HG02610 (cell line): ENCODE measurements around the gene CEBPA.
"Not testable (repeated sequence)": the region's sequence is repeated elsewhere in the genome, so short reads cannot be mapped to it uniquely, and the experiment has no call there.

Experiments
- ATAC-seq: cut with Tn5 transposase; IDR thresholded peaks from one replicate; pipeline ENCODE4 v1.9.1; 2021; ENCODE audit warnings: mild to moderate bottlenecking, moderate library complexity; ENCODE audit not compliant: unreplicated experiment

The CEBPA gene

GRCh38 chr19:33325920-33326319 lies 23.6 kb upstream of the CEBPA start:
- ATAC-seq, result no peak

GRCh38 chr19:33324628-33325027 lies 22.3 kb upstream of the CEBPA start:
- no peak for ATAC-seq

GRCh38 chr19:33323093-33323820 lies 20.9 kb upstream of the CEBPA start:
- ATAC-seq, result no peak

GRCh38 chr19:33320636-33321035 lies 18.3 kb upstream of the CEBPA start:
- no peak for ATAC-seq

GRCh38 chr19:33317991-33318390 lies 15.7 kb upstream of the CEBPA start:
- not testable (repeated sequence) for ATAC-seq

- no peak for ATAC-seq
Observed at GRCh38 chr19:33317517-33317916, 15.2 kb upstream of the CEBPA start.

GRCh38 chr19:33316541-33317264 lies 14.4 kb upstream of the CEBPA start:
- no peak for ATAC-seq

- ATAC-seq, result not testable (repeated sequence)
Observed at GRCh38 chr19:33312808-33313207, 10.5 kb upstream of the CEBPA start.

- no peak for ATAC-seq
Observed at GRCh38 chr19:33312065-33312464, 9.7 kb upstream of the CEBPA start.

- ATAC-seq, result no peak
Observed at GRCh38 chr19:33311326-33311682, 9.0 kb upstream of the CEBPA start.

- ATAC-seq, result no peak
Observed at GRCh38 chr19:33310606-33311325, 8.4 kb upstream of the CEBPA start.

- ATAC-seq, result no peak
Observed at GRCh38 chr19:33309826-33310225, 7.5 kb upstream of the CEBPA start.

GRCh38 chr19:33306853-33307792 lies 4.8 kb upstream of the CEBPA start:
- ATAC-seq, result no peak

- ATAC-seq, result no peak
Observed at GRCh38 chr19:33306191-33306590, 3.9 kb upstream of the CEBPA start.

GRCh38 chr19:33304760-33305647 lies 2.7 kb upstream of the CEBPA start:
- no peak for ATAC-seq

GRCh38 chr19:33304371-33304759 lies 2.0 kb upstream of the CEBPA start:
- no peak for ATAC-seq

GRCh38 chr19:33303791-33304345 lies 1.5 kb upstream of the CEBPA start:
- no peak for ATAC-seq

GRCh38 chr19:33302974-33303790 lies 848 bp upstream of the CEBPA start:
- no peak for ATAC-seq

GRCh38 chr19:33301900-33302174 lies 497 bp downstream of the CEBPA start:
- no peak for ATAC-seq
